Pulmonary artery endothelial cell (primary cell): ENCODE data around the gene CYBA. TPM values are rescaled to one million over a fixed set of nuclear protein-coding genes. Genes with fewer than 3 reads are reported as not detected.

Source experiments
- DNase-seq: peaks from one replicate; pipeline ENCODE4 v3.0.0-alpha.2; 2011; ENCODE audit warnings: low read depth, low spot score
- total RNA-seq: library from RNA; depleted of rRNA; stranded (reverse); fragments of >200 nt; gene quantifications from 2 replicates; pipeline ENCODE4 v1.2.3, GENCODE V29; 2014

The CYBA gene
- total RNA-seq, 1 donor from 2014 or later: 34.5 TPM

DNA sequence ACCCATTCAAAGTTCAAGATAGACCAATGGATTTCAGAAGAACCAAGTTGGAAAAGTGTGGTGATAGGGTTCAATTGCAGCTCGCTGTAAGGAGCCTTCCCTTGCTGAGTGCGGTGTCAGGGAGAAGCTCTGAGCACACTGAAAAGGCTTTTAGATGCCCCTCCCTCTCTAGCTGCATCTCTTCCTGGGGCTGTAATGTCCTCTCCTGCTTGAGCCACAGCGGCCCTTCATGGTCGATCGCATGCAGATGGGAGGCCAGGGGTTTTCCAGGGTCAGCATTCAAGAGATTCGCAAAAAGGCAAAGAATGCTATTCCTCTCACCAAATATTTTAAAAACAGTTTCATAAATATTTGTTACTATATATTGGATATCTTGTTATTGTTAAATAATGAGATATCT lies 56.9 kb downstream of the CYBA start:
- DNase-seq: no peak

DNA sequence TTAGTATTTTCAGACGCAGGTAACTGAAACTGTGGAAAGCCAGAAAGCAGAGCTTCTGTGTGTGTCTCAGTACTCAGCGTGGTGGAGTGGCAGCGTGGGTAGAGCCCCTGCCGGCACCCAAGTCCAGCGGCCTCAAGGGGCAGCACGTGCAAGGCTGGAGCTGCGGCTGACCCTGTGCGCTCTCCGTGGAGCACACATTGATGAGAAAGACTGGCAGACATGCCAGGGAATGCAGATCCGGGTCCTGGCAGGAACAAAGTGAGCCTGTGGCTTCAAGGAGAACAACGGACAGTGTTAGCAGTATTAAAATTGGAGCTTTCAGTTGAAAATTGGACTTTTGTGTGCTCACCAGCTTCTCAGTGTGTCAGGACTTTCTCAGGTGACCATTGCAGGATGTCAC lies 57.4 kb downstream of the CYBA start:
- no peak for DNase-seq

Other genes starting within 250 kb of the CYBA start
- gene ZFPM1, start 197.8 kb downstream of the CYBA start, total RNA-seq: 1.2 and 2.0 TPM in 2 replicates
- 11.1 and 15.4 TPM in 2 replicates for gene ZC3H18, start 80.7 kb downstream of the CYBA start, total RNA-seq
- gene IL17C, start 12.5 kb downstream of the CYBA start, total RNA-seq: not detected in 2 replicates
- 67.3 and 78.5 TPM in 2 replicates for gene MVD, start 12.0 kb upstream of the CYBA start, total RNA-seq
- gene SNAI3, start 35.5 kb upstream of the CYBA start, total RNA-seq: 0.14 and 0.33 TPM in 2 replicates
- gene RNF166, start 55.4 kb upstream of the CYBA start, total RNA-seq: 13.4 and 20.8 TPM in 2 replicates
- 29.6 and 33.6 TPM in 2 replicates for gene CTU2, start 55.5 kb upstream of the CYBA start, total RNA-seq
- gene PIEZO1, start 134.2 kb upstream of the CYBA start, total RNA-seq: 254 and 312 TPM in 2 replicates
- 9.4 and 9.9 TPM in 2 replicates for gene CDT1, start 152.7 kb upstream of the CYBA start, total RNA-seq
- 104 and 142 TPM in 2 replicates for gene APRT, start 160.9 kb upstream of the CYBA start, total RNA-seq
- gene GALNS, start 205.9 kb upstream of the CYBA start, total RNA-seq: 16.8 and 21.9 TPM in 2 replicates
- gene TRAPPC2L, start 206.1 kb upstream of the CYBA start, total RNA-seq: 44.6 and 62.0 TPM in 2 replicates
- gene PABPN1L, start 215.6 kb upstream of the CYBA start, total RNA-seq: not detected in 2 replicates